ENCODE results near the gene KLF15. TPM values are rescaled to one million over a fixed set of nuclear protein-coding genes. Genes with fewer than 3 reads are reported as not detected.

The KLF15 gene
- polyA plus RNA-seq, 2 of the 4 experiments (the other 2 are of a cell fraction), result not detected

DNA sequence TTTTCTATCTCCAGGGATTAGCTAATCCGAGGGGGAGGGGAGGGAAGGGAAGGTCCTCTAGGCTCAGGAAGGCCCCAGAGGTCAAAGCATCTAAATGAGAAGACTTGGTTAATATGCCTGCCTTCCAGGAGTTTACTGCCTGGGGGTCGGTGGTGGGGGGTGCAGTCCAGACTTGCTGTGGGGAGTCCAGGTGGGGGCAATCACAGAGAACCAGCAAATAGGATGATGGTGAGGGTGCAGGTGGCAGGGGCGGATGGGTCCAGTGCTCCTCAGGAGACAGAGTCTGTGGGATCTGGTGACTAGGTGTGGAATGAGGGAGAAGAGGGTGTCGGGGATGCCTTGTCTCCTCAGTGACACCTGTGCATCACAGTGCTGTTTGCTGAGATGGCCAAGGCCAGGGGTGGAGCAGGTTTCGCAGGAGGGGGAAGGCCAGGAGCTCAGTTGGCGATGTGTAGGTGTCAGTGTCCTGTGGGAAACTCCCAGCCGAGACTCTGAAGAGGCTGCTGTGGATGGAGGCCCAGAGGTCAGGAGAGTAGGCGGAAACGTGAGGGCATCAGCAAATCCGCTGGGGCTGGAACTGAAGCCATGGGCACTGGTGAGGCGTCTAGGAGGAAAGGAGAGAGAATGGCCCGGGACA lies 45.6 kb upstream of the KLF15 start:
- DNase-seq (ENCODE audit: low read depth in 1 of 2, low spot score in 1 of 2) (no peak), ATAC-seq (no peak), FAIRE-seq (no peak)
- Histone ChIP-seq H3K4me1 (no peaks in the 10 kb centered on the region), H3K9me3 (no peaks in the 10 kb centered on the region), H3K4me2 (no peak overlapping the region), H3K4me3 (no peak overlapping the region), H3K27ac (no peak overlapping the region)
- no peak for TF ChIP-seq RFX5 (IDR thresholded peaks at IDR 0.05)
- TF ChIP-seq EHMT2 (IDR thresholded peaks at IDR 0.05; ENCODE audit: low read depth), result no peak
- TF ChIP-seq ZC3H11A (IDR thresholded peaks at IDR 0.05), result no peak
- WGBS (ENCODE audit: missing lambda C conversion rate), result 61% methylated on average over 12 of the region's 12 CpGs
- ChIA-PET CTCF (no interaction called here), POLR2A (no interaction called here)

DNA sequence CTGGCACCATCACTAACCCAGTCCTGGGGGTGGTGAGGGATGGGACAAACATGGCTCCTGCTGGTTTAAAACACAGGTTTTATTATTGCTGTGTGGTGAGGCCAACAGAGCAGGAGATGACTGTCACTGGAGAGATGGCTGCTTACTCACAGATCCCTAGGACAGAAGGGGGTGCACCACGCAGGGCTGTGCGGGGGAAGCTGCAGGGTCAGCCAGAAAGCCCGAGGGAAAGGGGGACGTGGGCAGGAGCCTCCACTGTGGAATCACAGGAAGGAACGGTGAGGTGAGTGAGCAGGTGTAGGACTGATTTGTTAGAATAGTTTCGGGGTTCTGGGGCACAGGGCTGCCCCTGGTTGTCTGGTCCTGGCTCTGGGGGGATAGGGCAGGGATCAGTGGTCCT lies 45.0 kb upstream of the KLF15 start:
- Histone ChIP-seq H3K9me3 (no peaks in the 10 kb centered on the region), H3K4me1 (no peaks in the 10 kb centered on the region), H3K27ac (no peak overlapping the region), H3K4me3 (no peak overlapping the region), H3K4me2 (no peak overlapping the region)
- POLR2A ChIA-PET, result no interaction called here
- no peak for FAIRE-seq
- 44% methylated on average over 5 of the region's 6 CpGs for WGBS (ENCODE audit: missing lambda C conversion rate)
- CTCF ChIA-PET, result no interaction called here
- DNase-seq (ENCODE audit: low read depth in 1 of 2, low spot score in 1 of 2), result no peak
- ATAC-seq, result no peak
- TF ChIP-seq JUNB (IDR thresholded peaks at IDR 0.05), result no peak
- TF ChIP-seq FOSL2 (IDR thresholded peaks at IDR 0.05), result no peak
- no peak for TF ChIP-seq FOSL2 (CRISPR knock-in tag; IDR thresholded peaks at IDR 0.05)
- no peak for TF ChIP-seq MAFK (IDR thresholded peaks at IDR 0.05; ENCODE audit: partially characterized antibody)
- TF ChIP-seq HEYL (CRISPR knock-in tag; IDR thresholded peaks at IDR 0.05), result no peak
- no peak for TF ChIP-seq SMC3 (IDR thresholded peaks at IDR 0.05)
- no peak for TF ChIP-seq RARB (CRISPR knock-in tag; IDR thresholded peaks at IDR 0.05)
- no peak for TF ChIP-seq NFE2L2 (conservative IDR thresholded peaks at IDR 0.05; ENCODE audit: low read length)
- TF ChIP-seq, protein P1, sequence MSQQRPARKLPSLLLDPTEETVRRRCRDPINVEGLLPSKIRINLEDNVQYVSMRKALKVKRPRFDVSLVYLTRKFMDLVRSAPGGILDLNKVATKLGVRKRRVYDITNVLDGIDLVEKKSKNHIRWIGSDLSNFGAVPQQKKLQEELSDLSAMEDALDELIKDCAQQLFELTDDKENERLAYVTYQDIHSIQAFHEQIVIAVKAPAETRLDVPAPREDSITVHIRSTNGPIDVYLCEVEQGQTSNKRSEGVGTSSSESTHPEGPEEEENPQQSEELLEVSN (IDR thresholded peaks at IDR 0.05; ENCODE audit: borderline replicate concordance, low read depth), result no peak
- no peak for TF ChIP-seq RFX5 (IDR thresholded peaks at IDR 0.05)

DNA sequence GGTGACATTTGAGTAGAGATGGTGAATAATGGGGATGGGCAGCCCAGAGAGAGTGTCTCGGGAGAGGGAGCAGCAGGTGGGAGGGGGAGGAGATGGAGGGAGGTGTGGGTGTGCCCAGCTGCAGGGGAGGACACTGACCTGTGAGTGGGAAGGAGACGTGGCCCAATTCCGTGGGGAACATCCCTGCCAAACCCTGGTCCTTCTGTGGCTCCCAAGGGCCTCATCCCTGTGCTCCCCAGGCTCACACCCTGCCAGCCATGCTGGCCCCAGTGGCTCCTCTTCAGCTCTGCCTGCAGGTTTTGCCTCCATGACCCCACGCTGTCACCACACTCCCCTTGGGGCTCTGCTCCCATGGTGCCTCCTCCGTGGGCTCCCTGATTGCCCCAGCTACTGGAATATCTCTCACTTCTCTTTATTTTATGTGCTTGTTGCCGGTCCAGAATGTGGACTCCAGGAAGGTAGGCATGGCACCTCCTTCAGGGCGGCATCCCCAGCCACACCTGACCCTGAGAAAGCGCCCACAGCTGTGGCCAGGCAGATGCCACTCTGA lies 44.5 kb upstream of the KLF15 start:
- no peak overlapping the region for H3K4me2 ChIP-seq
- WGBS (ENCODE audit: missing lambda C conversion rate), result 42% methylated on average over 7 of the region's 8 CpGs
- no peak overlapping the region for H3K27ac ChIP-seq
- no peak for FAIRE-seq
- H3K4me1 ChIP-seq, result no peaks in the 10 kb centered on the region
- no peak for ATAC-seq
- no peaks in the 10 kb centered on the region for H3K9me3 ChIP-seq
- CTCF ChIA-PET, result no interaction called here
- TF ChIP-seq NR3C1 (IDR thresholded peaks at IDR 0.05) (no peak), NFE2L2 (conservative IDR thresholded peaks at IDR 0.05; ENCODE audit: low read length) (no peak), ZSCAN20 (CRISPR knock-in tag; IDR thresholded peaks at IDR 0.05) (no peak), POLR2AphosphoS2 (conservative IDR thresholded peaks at IDR 0.05; ENCODE audit: low read length) (no peak), ESRRA (IDR thresholded peaks at IDR 0.05; ENCODE audit: borderline replicate concordance, low read length) (no peak), FOXS1 (CRISPR knock-in tag; IDR thresholded peaks at IDR 0.05) (no peak), RNF2 (IDR thresholded peaks at IDR 0.05; ENCODE audit: borderline replicate concordance, low read depth) (no peak), CEBPB (IDR thresholded peaks at IDR 0.05) (no peak), JUNB (IDR thresholded peaks at IDR 0.05) (no peak), NPAS2 (CRISPR knock-in tag; IDR thresholded peaks at IDR 0.05; ENCODE audit: borderline replicate concordance) (no peak), EHMT2 (IDR thresholded peaks at IDR 0.05; ENCODE audit: low read depth) (no peak), ZC3H11A (IDR thresholded peaks at IDR 0.05) (no peak), PHF8 (IDR thresholded peaks at IDR 0.05; ENCODE audit: borderline replicate concordance, low read depth) (no peak), HDAC2 (IDR thresholded peaks at IDR 0.05) (no peak), FOSB (CRISPR knock-in tag; IDR thresholded peaks at IDR 0.05) (no peak), CBX2 (IDR thresholded peaks at IDR 0.05; ENCODE audit: borderline replicate concordance, low read depth) (no peak), BHLHE40 (IDR thresholded peaks at IDR 0.05; ENCODE audit: low read depth, low read length) (no peak), RAD21 (conservative IDR thresholded peaks at IDR 0.05 in 1 of 2, IDR thresholded peaks at IDR 0.05 in 1 of 2) (no peak)
- TF ChIP-seq, protein P2, sequence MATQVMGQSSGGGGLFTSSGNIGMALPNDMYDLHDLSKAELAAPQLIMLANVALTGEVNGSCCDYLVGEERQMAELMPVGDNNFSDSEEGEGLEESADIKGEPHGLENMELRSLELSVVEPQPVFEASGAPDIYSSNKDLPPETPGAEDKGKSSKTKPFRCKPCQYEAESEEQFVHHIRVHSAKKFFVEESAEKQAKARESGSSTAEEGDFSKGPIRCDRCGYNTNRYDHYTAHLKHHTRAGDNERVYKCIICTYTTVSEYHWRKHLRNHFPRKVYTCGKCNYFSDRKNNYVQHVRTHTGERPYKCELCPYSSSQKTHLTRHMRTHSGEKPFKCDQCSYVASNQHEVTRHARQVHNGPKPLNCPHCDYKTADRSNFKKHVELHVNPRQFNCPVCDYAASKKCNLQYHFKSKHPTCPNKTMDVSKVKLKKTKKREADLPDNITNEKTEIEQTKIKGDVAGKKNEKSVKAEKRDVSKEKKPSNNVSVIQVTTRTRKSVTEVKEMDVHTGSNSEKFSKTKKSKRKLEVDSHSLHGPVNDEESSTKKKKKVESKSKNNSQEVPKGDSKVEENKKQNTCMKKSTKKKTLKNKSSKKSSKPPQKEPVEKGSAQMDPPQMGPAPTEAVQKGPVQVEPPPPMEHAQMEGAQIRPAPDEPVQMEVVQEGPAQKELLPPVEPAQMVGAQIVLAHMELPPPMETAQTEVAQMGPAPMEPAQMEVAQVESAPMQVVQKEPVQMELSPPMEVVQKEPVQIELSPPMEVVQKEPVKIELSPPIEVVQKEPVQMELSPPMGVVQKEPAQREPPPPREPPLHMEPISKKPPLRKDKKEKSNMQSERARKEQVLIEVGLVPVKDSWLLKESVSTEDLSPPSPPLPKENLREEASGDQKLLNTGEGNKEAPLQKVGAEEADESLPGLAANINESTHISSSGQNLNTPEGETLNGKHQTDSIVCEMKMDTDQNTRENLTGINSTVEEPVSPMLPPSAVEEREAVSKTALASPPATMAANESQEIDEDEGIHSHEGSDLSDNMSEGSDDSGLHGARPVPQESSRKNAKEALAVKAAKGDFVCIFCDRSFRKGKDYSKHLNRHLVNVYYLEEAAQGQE (IDR thresholded peaks at IDR 0.05), result no peak
- TF ChIP-seq, protein P3, sequence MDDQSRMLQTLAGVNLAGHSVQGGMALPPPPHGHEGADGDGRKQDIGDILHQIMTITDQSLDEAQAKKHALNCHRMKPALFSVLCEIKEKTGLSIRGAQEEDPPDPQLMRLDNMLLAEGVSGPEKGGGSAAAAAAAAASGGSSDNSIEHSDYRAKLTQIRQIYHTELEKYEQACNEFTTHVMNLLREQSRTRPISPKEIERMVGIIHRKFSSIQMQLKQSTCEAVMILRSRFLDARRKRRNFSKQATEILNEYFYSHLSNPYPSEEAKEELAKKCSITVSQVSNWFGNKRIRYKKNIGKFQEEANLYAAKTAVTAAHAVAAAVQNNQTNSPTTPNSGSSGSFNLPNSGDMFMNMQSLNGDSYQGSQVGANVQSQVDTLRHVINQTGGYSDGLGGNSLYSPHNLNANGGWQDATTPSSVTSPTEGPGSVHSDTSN (IDR thresholded peaks at IDR 0.05), result no peak
- POLR2A ChIA-PET, result no interaction called here
- DNase-seq (ENCODE audit: low read depth in 1 of 2, low spot score in 1 of 2), result no peak
- H3K4me3 ChIP-seq, result no peak overlapping the region
